Common myeloid progenitor, CD34-positive (primary cell): ENCODE measurements around the gene MDFIC. TPM values are rescaled to one million over a fixed set of nuclear protein-coding genes. Genes with fewer than 3 reads are reported as not detected.
"Not testable (repeated sequence)": the region's sequence is repeated elsewhere in the genome, so short reads cannot be mapped to it uniquely, and the experiment has no call there.

ENCODE experiments used
- CTCF ChIA-PET: fragments of 350-600 bp; sonication (Branson Sonifier 250); formaldehyde crosslinking; loops from one replicate; lab custom pipeline; 2021; ENCODE audit warnings: antibody characterized with exemption; lab: Charles Lee
- POLR2A ChIA-PET: fragments of 350-600 bp; sonication (Branson Sonifier 250); formaldehyde crosslinking; loops from one replicate; lab custom pipeline; 2021; ENCODE audit warnings: antibody characterized with exemption; lab: Charles Lee
- DNase-seq, 3 donors: peaks; one replicate each; pipeline versions ENCODE4 v3.0.0 to v3.0.0-alpha.2; 2013
- H3K27ac ChIP-seq, 2 experiments: 1 replicate in 1 of 2; 2 replicates in 1 of 2; pipeline ENCODE4 v1.7.0; 2013; ENCODE audit warnings: inconsistent platforms in 2 of 2, low read length in 2 of 2, mild to moderate bottlenecking in 2 of 2, low read depth in 1 of 2, moderate library complexity in 1 of 2; ENCODE audit not compliant: severe bottlenecking in 2 of 2, insufficient read depth in 1 of 2, poor library complexity in 1 of 2
- H3K27me3 ChIP-seq, 5 experiments: replicated peaks in 2 of 5; 1 replicate in 3 of 5; 2 replicates in 2 of 5; pipeline versions ENCODE4 v1.6.1 to v1.7.0; 2013; ENCODE audit warnings: low read length in 4 of 5, mild to moderate bottlenecking in 2 of 5, moderate library complexity in 2 of 5, inconsistent platforms in 1 of 5; ENCODE audit not compliant: insufficient read depth in 5 of 5, control insufficient read depth in 4 of 5
- H3K36me3 ChIP-seq, 4 experiments: 1 replicate in 2 of 4; 2 replicates in 2 of 4; pipeline versions ENCODE4 v1.6.1 to v1.7.0; 2013; ENCODE audit warnings: low read length in 3 of 4, control low read depth in 1 of 4, mild to moderate bottlenecking in 1 of 4; ENCODE audit not compliant: control insufficient read depth in 4 of 4, insufficient read depth in 4 of 4
- H3K4me1 ChIP-seq, 4 experiments: 1 replicate in 3 of 4; 2 replicates in 1 of 4; pipeline versions ENCODE4 v1.6.1 to v1.7.1; 2013; ENCODE audit warnings: low read length in 3 of 4, mild to moderate bottlenecking in 3 of 4, control low read depth in 1 of 4, inconsistent platforms in 1 of 4, moderate library complexity in 1 of 4; ENCODE audit not compliant: control insufficient read depth in 4 of 4, insufficient read depth in 4 of 4; ENCODE audit errors: control extremely low read depth in 1 of 4
- H3K4me3 ChIP-seq, 7 experiments: 1 replicate in 4 of 7; 2 replicates in 3 of 7; pipeline versions ENCODE4 v1.5.1 to v1.7.0; 2013; ENCODE audit warnings: mild to moderate bottlenecking in 7 of 7, low read length in 6 of 7, moderate library complexity in 6 of 7, inconsistent platforms in 2 of 7, low read depth in 2 of 7, control low read depth in 1 of 7; ENCODE audit not compliant: insufficient read depth in 4 of 7, control insufficient read depth in 1 of 7; ENCODE audit errors: extremely low read depth in 1 of 7
- H3K9me3 ChIP-seq, 5 experiments: 1 replicate in 4 of 5; 2 replicates in 1 of 5; pipeline versions ENCODE4 v1.6.1 to v1.7.1; 2013; ENCODE audit warnings: low read length in 4 of 5, mild to moderate bottlenecking in 2 of 5, inconsistent platforms in 1 of 5, low read depth in 1 of 5, moderate library complexity in 1 of 5; ENCODE audit not compliant: control insufficient read depth in 4 of 5, insufficient read depth in 2 of 5; ENCODE audit errors: control extremely low read depth in 1 of 5
- WGBS: methylation state at CpG from one replicate; pipeline ENCODE4 v1.1.5; 2013; ENCODE audit not compliant: insufficient coverage; 5-methylcytosine and 5-hydroxymethylcytosine counted together
- polyA plus RNA-seq: library from polyadenylated mRNA; unstranded; fragments of 120-200 nt; gene quantifications from one replicate; pipeline ENCODE4 v1.2.1, GENCODE V29; 2013

MDFIC gene
- 22.4 TPM for polyA plus RNA-seq

DNA sequence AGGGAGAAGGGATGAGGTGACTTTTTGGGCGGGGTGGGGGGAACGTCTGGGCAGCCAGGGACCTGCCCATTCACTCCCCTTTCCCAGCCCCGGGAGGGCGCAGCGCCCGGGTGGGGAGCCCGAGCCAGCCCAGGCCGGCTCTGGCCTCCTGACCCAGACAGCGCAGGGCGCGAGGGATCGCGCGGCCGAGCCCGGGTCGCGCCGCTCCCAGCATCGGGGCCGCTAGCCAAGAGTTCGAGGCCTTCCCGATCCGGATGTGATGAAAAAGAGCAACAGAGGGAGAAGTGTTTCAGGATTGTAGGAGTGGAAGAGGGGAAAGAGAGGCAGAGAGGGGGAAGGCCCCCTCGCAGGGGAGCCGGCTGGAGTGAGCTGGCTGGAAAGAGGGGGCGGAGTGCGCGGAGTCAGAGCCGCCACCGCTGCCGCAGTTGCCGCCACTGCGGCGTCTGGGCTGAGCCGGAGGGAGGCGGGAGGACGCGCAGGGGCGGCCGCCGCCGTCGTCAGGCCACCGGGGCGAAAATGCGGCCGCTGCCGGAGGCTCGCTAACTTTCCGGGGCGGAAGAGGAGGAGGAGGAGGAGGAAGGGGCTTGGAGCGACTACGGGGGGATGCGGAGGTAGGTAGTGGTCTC, at the start of gene MDFIC:
Gene MDFIC, plus strand, starts transcription at position 69 of the 626 bp plus-strand sequence. CDS start 940 bp downstream, outside the sequence.
- H3K9me3 ChIP-seq: no peaks in the 10 kb centered on the region
- no peaks in the 10 kb centered on the region for H3K27me3 ChIP-seq
- H3K27ac ChIP-seq: peak within 1 kb of the TSS in 1 of 2 experiments; percentile 43
- peaks cover 0 to 31% (median 23%) of the 10 kb centered on the region in 4 experiments for H3K4me1 ChIP-seq
- CTCF ChIA-PET: interaction anchor here (1.4 to 1.7 kb wide), 2 partner anchors 57 to 295 kb away, joined by 3 read pairs; no protein-coding TSS in a partner anchor
- POLR2A ChIA-PET: no interaction called here
- under 1% methylated on average over 32 of the region's 55 CpGs for WGBS
- H3K4me3 ChIP-seq: peak within 1 kb of the TSS; percentile 70 to 95 (median 82)
- DNase-seq: peak in 2 of 3 donors; percentile 59 to 73
- H3K36me3 ChIP-seq: no peaks in the 10 kb centered on the region

- H3K4me3 ChIP-seq: no peak overlapping the region
- 100% methylated on average over 1 of the region's 1 CpG for WGBS
- no peaks in the 10 kb centered on the region for H3K4me1 ChIP-seq
- CTCF ChIA-PET: no interaction called here
- no peak overlapping the region for H3K27ac ChIP-seq
- H3K9me3 ChIP-seq: peaks cover 0 to 2% (median 0%) of the 10 kb centered on the region in 5 experiments
- DNase-seq: no peak
- H3K27me3 ChIP-seq: no peaks in the 10 kb centered on the region
- no peaks in the 10 kb centered on the region for H3K36me3 ChIP-seq
- POLR2A ChIA-PET: no interaction called here
Observed at GRCh38 chr7:114874170-114874569, 47.7 kb upstream of the MDFIC start.

DNA sequence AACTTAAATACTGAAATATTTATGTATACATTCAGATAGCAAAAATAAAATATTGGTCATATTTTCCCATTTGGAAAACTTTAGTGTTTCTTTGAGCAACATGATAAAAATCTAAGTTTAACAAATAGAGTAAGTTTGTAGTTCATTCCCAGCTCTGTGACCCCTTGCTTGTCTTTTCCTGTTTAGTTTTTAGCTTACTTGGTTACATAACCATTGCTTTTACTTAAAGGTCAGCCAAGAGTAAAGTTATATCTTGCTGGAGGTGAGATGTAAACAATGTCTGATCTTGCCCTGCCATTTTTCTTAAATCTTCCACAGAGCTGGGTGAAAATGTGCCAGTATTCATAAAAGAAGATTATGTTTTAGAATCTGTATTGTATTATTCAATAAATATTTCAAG, 46.7 kb upstream of the MDFIC start:
- DNase-seq: no peak
- POLR2A ChIA-PET: no interaction called here
- Histone ChIP-seq H3K36me3 (no peaks in the 10 kb centered on the region), H3K4me1 (no peaks in the 10 kb centered on the region), H3K27me3 (no peaks in the 10 kb centered on the region), H3K4me3 (no peak overlapping the region), H3K9me3 (peaks cover 0 to 4% (median 0%) of the 10 kb centered on the region in 5 experiments), H3K27ac (no peak overlapping the region)
- CTCF ChIA-PET: interaction anchor here (0.8 kb wide), 1 partner anchor 342 kb away, joined by 3 read pairs; no protein-coding TSS in a partner anchor

GRCh38 chr7:114879554-114879953, 42.3 kb upstream of the MDFIC start:
- peaks cover 0 to 4% (median 0%) of the 10 kb centered on the region in 5 experiments for H3K9me3 ChIP-seq
- POLR2A ChIA-PET: no interaction called here
- CTCF ChIA-PET: no interaction called here
- no peaks in the 10 kb centered on the region for H3K36me3 ChIP-seq
- H3K27ac ChIP-seq: no peak overlapping the region
- DNase-seq: no peak
- WGBS: no CpG with 5 or more reads among the region's 1 CpG
- H3K4me1 ChIP-seq: no peaks in the 10 kb centered on the region
- no peak overlapping the region for H3K4me3 ChIP-seq
- no peaks in the 10 kb centered on the region for H3K27me3 ChIP-seq

- Histone ChIP-seq H3K4me3 (no peak overlapping the region), H3K27me3 (no peaks in the 10 kb centered on the region), H3K36me3 (no peaks in the 10 kb centered on the region), H3K27ac (no peak overlapping the region), H3K4me1 (no peaks in the 10 kb centered on the region), H3K9me3 (no peaks in the 10 kb centered on the region)
- ChIA-PET POLR2A (no interaction called here), CTCF (no interaction called here)
- DNase-seq: no peak
Observed at GRCh38 chr7:114885836-114886235, 36.1 kb upstream of the MDFIC start.

GRCh38 chr7:114886241-114886640, 35.7 kb upstream of the MDFIC start:
- Histone ChIP-seq H3K27me3 (no peaks in the 10 kb centered on the region), H3K27ac (no peak overlapping the region), H3K4me3 (no peak overlapping the region), H3K9me3 (no peaks in the 10 kb centered on the region), H3K4me1 (no peaks in the 10 kb centered on the region), H3K36me3 (no peaks in the 10 kb centered on the region)
- DNase-seq: no peak
- CTCF ChIA-PET: interaction anchor here (1.4 kb wide), 1 partner anchor 13 kb away, joined by 3 read pairs; no protein-coding TSS in a partner anchor
- POLR2A ChIA-PET: no interaction called here
- whole genome bisulfite sequencing: 83% methylated on average over 1 of the region's 2 CpGs

- H3K4me3 ChIP-seq, H3K9me3 ChIP-seq, H3K4me1 ChIP-seq, CTCF ChIA-PET, H3K36me3 ChIP-seq, H3K27ac ChIP-seq, POLR2A ChIA-PET, H3K27me3 ChIP-seq: not testable (repeated sequence)
- no CpG with 5 or more reads among the region's 3 CpGs for WGBS
- DNase-seq: peak in 2 of 3 donors; percentile 17 to 47
Observed at GRCh38 chr7:114889116-114889515, 32.8 kb upstream of the MDFIC start.
